AG09319 (cell line): ENCODE measurements around the gene C11orf86.
"Not testable (repeated sequence)": the region's sequence is repeated elsewhere in the genome, so short reads cannot be mapped to it uniquely, and the experiment has no call there.

ENCODE experiments used
- DNase-seq: peaks from one replicate; pipeline ENCODE4 v3.0.0-alpha.2; 2010; ENCODE audit warnings: low read depth; ENCODE audit errors: extremely low read depth
- TF ChIP-seq, protein P1 (sequence below): IDR thresholded peaks from 2 replicates; pipeline ENCODE4 v1.5.1; 2011; ENCODE audit warnings: low read depth, mild to moderate bottlenecking, inconsistent platforms, low read length, moderate library complexity

The C11orf86 gene

DNA sequence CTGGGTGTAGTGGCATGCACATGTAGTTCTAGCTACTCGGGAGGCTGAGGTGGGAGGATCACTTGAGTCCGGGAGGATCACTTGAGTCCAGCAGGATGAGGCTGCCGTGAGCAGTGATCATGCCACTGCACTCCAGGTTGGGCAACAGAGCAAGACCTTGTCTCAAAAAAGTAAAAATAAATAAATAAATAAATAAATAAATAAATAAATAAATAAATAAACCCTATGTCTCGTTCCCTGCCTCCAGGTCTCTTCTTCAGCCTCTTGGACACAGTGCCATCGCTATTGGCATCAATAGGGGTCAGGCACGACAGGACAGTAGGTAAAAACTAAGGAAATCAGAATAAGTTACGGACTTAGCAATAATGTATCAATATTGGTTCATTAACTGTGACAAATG, 24.5 kb downstream of the C11orf86 start:
- no peak for DNase-seq
- TF ChIP-seq, protein P1, sequence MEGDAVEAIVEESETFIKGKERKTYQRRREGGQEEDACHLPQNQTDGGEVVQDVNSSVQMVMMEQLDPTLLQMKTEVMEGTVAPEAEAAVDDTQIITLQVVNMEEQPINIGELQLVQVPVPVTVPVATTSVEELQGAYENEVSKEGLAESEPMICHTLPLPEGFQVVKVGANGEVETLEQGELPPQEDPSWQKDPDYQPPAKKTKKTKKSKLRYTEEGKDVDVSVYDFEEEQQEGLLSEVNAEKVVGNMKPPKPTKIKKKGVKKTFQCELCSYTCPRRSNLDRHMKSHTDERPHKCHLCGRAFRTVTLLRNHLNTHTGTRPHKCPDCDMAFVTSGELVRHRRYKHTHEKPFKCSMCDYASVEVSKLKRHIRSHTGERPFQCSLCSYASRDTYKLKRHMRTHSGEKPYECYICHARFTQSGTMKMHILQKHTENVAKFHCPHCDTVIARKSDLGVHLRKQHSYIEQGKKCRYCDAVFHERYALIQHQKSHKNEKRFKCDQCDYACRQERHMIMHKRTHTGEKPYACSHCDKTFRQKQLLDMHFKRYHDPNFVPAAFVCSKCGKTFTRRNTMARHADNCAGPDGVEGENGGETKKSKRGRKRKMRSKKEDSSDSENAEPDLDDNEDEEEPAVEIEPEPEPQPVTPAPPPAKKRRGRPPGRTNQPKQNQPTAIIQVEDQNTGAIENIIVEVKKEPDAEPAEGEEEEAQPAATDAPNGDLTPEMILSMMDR, result no peak

DNA sequence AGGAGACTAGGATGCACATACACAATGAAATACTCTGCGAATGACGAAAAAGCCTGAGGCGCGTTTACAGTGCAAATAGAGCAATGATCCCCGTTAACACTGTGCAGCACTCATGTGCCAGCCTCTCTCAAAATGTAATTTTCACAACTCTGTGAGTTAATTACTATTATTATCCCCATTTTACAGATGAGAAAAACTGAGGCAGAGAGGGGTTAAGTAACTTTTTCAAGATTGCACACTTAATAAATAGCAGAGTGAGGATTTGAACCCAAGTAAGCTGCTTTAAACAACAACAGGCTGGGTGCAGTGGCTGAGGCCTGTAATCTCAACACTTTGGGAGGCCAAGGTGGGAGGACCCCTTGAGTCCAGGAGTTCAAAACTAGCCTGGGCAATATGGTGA, 26.2 kb downstream of the C11orf86 start:
- TF ChIP-seq, protein P1, result no peak

DNA sequence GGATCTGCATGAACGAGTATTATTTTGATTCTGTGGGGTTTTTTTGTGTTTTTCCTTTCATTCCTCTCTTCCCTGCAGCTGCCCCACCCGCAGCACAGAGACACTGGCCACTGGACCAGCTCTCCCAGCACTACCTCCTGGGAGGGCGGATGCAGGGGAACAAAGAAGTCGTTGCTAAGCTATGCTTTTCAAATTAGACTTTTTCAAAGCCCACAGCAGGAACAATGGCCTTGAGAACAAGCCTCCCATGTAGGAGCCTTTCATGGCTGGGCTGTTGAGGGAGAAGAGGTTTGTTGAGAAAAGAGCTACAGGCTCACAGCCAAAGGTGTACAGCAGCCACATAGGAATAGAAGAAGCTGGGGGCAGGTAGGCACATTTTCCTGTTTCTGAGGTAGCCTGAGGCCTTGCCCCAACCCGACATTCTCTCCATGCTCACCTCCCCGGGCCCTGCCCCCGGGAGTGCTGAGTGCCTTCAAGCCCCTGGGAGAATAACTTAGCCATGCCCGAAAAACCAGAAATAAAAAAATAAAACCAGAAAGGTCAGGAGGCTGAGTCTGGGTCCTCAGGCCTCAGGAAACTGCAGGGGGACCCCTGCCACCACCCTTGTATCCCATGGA, 27.3 kb downstream of the C11orf86 start:
- no peak for DNase-seq
- TF ChIP-seq, protein P1, result no peak

More for the DNA sequence above, 26.2 kb downstream of the C11orf86 start:
- DNase-seq, result no peak

DNA sequence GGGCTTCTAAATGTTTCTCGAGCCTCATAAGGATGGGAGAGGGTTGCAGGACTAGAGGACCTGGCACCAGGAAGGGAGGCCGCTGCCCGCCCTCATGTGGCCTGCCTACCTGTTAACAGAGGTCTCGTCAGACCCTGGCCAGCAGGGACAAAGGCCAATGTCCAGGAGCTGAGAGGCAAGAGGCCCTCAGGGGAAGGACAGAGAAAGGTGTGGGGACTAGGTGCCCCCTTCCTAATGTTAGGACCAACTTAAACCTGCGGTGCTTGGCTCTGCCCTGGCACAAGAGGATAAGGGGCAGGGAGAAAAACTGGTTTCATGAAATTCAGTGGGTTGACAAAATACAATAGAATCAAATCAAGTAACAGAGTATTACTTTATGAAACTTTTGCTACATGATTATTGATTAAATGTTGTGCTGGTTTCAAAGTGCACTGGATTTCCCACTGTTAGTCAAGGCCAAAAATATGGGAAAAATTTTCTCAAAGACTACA, 27.9 kb downstream of the C11orf86 start:
- no peak for DNase-seq
- TF ChIP-seq, protein P1, result no peak

DNA sequence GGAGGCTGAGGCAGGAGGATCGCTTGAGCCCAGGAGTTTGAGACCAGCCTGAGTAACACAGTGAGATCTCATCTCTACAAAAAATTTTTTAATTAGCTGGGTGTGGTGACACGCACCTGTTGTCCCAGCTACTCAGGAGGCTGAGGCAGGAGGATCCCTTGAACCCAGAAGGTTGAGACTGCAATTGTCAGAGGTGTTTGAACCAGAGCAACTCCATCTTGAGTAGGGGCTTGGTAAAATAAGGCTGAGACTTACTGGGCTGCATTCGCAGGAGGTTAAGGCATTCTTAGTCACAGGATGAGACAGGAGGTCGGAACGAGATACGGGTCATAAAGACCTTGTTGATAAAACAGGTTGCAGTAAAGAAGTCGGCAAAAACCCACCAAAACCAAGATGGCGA, 30.1 kb downstream of the C11orf86 start:
- not testable (repeated sequence) for DNase-seq

DNA sequence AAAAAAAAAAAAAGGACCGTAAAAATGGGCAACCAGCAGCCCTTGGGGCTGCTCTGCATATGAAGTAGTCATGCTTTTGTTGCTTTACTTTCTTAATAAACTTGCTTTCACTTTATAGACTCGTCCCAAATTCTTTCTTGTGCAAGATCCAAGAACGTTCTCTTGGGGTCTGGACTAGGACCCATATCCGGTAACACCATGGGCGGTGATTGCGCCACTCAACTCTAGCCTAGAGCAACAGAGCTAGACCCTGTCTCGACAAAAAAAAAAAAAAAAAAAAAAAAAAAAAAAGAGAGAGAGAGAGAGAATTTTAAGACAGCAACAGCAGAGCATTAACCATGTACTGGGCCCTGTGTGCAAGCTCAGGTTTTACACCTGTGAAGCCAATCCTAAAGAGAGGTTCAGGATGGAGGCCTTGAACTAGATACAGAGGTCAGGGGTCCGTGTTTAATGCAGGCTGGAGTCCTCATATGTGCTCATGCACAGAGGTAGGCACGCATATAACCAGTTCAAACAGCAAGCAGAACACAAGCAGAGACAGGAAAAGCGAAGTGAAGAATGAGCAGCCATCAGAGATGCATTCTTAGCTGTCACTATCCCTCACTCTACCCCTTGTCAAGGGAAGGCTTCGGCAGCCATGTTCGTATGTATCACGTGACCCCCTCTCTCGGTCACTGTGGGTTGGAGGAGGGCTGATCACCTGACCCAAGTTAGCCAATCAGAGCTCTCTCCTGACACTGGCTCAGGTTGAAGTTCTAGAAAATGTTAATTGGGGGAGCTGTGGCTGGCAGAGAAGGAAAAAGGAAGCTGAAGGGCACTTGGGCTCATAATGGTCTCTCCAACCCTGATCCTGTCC, 31.2 kb downstream of the C11orf86 start:
- TF ChIP-seq, protein P1, result no peak
- no peak for DNase-seq

GRCh38 chr11:67007126-67007525, 32.0 kb downstream of the C11orf86 start:
- no peak for DNase-seq
- TF ChIP-seq, protein P1, result no peak
